Activated CD4-positive, alpha-beta T cell treated with anti-CD3 and anti-CD28 coated beads, Interleukin-2, amount 10 ng/mL, durations not matched to agents 7 days and 5 days (primary cell): ENCODE data around the gene LRRC55. TPM values are rescaled to one million over a fixed set of nuclear protein-coding genes. Genes with fewer than 3 reads are reported as not detected.

ENCODE experiments used
- CTCF ChIA-PET: fragments of 350-600 bp; sonication (Branson Sonifier 250); formaldehyde crosslinking; loops from one replicate; lab custom pipeline; 2021; ENCODE audit warnings: antibody characterized with exemption; lab: Charles Lee
- POLR2A ChIA-PET: fragments of 350-600 bp; sonication (Branson Sonifier 250); formaldehyde crosslinking; loops from one replicate; lab custom pipeline; 2021; ENCODE audit warnings: antibody characterized with exemption; lab: Charles Lee
- DNase-seq: peaks from one replicate; pipeline ENCODE4 v3.0.0-alpha.2; 2020
- H3K27ac Mint-ChIP-seq: one replicate; pipeline ENCODE4 v1.8.0; 2021; ENCODE audit warnings: mild to moderate bottlenecking, moderate library complexity, mixed read lengths
- H3K27me3 Mint-ChIP-seq: one replicate; pipeline ENCODE4 v1.8.0; 2021; ENCODE audit warnings: mixed read lengths
- H3K36me3 Mint-ChIP-seq: one replicate; pipeline ENCODE4 v1.8.0; 2021; ENCODE audit warnings: low read depth, mixed read lengths
- H3K4me1 Mint-ChIP-seq: one replicate; pipeline ENCODE4 v1.8.0; 2021; ENCODE audit warnings: mixed read lengths
- H3K4me3 Mint-ChIP-seq: one replicate; pipeline ENCODE4 v1.8.0; 2021; ENCODE audit warnings: mild to moderate bottlenecking, moderate library complexity, mixed read lengths
- H3K9me3 Mint-ChIP-seq: one replicate; pipeline ENCODE4 v1.8.0; 2021; ENCODE audit warnings: mixed read lengths
- total RNA-seq, 2 experiments: library from RNA; stranded (reverse); gene quantifications; one replicate each; pipeline ENCODE4 v1.2.3, GENCODE V29; 2021

LRRC55 gene
- total RNA-seq, 2 experiments from 2014 or later, result not detected

DNA sequence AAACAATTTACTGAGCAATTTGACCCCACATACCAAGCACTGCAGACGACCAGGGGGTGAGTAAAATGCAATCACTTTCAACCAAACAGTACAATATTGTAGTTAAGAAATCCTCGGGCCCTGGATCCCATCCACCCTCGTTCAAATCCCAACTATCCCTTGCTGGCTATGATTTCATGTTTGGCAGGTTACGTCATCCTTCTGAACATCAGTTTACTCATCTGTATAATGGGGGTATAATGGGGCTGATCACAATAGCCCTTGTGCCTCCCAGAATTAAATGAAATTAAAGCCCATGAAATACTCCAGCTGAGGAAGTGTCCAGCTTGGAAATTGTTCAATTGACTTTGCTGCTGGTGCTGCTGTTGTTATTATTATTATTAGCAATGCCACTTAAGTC is 34.7 kb downstream of the LRRC55 start:
- Mint-ChIP-seq H3K27ac (no peak overlapping the region), H3K36me3 (no peaks in the 10 kb centered on the region), H3K4me3 (no peak overlapping the region), H3K27me3 (peaks cover 4% of the 10 kb centered on the region), H3K9me3 (no peaks in the 10 kb centered on the region), H3K4me1 (no peaks in the 10 kb centered on the region)
- ChIA-PET POLR2A (no interaction called here), CTCF (no interaction called here)
- no peak for DNase-seq

DNA sequence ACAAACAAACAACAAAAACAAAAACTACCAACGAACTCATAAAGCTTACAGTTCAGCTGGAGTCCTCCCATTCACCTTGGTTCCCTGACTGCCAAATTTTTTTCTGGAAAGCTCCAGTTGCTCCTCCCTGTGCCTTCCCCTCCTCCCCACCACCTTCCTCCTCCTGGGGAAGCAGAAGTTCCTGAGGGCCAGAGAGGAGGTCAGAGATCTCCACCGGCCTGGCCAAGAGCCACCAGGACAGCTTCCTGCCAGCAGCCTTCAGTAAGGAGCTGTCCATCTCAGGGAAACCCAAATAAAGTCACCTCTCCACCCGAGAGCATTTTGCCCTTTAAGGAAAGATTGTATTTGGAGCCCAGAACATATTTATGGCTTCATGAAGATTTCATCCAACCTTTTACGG is 35.3 kb downstream of the LRRC55 start:
- H3K4me1 Mint-ChIP-seq, result no peaks in the 10 kb centered on the region
- ChIA-PET POLR2A (no interaction called here), CTCF (interaction anchor here (1.5 kb wide), 1 partner anchor 10 kb away, joined by 3 read pairs; no protein-coding TSS in a partner anchor)
- no peak overlapping the region for H3K27ac Mint-ChIP-seq
- peaks cover 4% of the 10 kb centered on the region for H3K27me3 Mint-ChIP-seq
- no peaks in the 10 kb centered on the region for H3K9me3 Mint-ChIP-seq
- H3K4me3 Mint-ChIP-seq, result no peak overlapping the region
- no peak for DNase-seq
- H3K36me3 Mint-ChIP-seq, result no peaks in the 10 kb centered on the region

DNA sequence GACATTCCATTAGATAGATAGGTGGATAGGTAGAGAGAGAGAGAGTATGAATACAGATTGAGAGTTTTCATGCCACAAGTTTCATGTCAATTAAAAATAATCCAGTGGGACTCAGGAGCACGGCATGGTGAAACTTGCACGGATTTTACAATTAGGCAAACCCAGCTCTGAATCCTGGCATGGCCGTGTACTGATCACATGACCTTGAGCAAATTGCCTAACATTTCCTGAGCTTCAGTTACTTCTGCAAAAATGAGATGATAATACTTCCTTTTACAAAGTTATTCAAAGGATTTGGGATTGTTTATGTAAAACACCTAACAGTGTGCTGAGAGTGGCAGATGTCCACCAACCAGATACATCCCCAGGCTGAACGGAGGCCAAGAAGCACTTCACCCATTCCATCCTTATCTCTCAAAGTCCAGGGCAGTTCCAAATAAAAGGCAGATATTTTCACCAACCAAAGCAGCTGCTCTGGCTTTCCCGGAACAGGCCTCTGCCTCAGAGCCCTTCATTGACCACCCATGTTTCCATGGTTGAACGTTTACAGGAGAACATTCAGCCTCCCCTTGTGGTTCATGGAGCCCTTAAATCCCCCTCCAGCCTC is 37.4 kb downstream of the LRRC55 start:
- DNase-seq, result no peak
- Mint-ChIP-seq H3K4me3 (no peak overlapping the region), H3K9me3 (no peaks in the 10 kb centered on the region), H3K36me3 (no peaks in the 10 kb centered on the region), H3K4me1 (no peaks in the 10 kb centered on the region), H3K27me3 (peaks cover 4% of the 10 kb centered on the region), H3K27ac (no peak overlapping the region)
- ChIA-PET CTCF (interaction anchor here (0.6 kb wide), 1 partner anchor 123 kb away, joined by 6 read pairs; no protein-coding TSS in a partner anchor), POLR2A (no interaction called here)

GRCh38 chr11:57222239-57222638 is 40.5 kb downstream of the LRRC55 start:
- POLR2A ChIA-PET, result no interaction called here

DNA sequence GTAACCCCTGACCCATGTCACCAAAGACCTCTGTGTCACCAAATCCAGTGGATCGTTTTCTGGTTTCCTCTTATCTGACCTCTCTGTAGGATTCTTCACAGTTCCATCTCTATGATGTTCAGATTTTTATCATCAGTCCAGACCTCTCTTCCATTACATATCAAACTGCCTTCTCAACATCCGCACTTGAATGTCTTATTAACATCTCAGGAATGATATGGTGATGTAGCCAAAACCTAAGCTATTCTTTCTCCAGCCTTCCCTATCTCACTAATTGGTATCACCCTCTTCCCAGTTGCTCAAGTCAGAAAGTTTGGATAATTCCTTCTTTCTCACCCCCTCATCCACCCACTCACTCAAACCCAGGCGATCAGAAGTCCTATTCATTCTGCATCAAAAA is 41.8 kb downstream of the LRRC55 start:
- ChIA-PET POLR2A (no interaction called here), CTCF (interaction anchor here (0.6 kb wide), 1 partner anchor 26 kb away, joined by 3 read pairs; no protein-coding TSS in a partner anchor)
- no peaks in the 10 kb centered on the region for H3K36me3 Mint-ChIP-seq
- DNase-seq, result no peak
- peaks cover under 1% of the 10 kb centered on the region for H3K27me3 Mint-ChIP-seq
- no peaks in the 10 kb centered on the region for H3K9me3 Mint-ChIP-seq
- H3K4me1 Mint-ChIP-seq, result no peaks in the 10 kb centered on the region
- H3K4me3 Mint-ChIP-seq, result no peak overlapping the region
- no peak overlapping the region for H3K27ac Mint-ChIP-seq

More at GRCh38 chr11:57222239-57222638, 40.5 kb downstream of the LRRC55 start:
- H3K4me1 Mint-ChIP-seq, result no peaks in the 10 kb centered on the region
- no peak overlapping the region for H3K4me3 Mint-ChIP-seq
- H3K9me3 Mint-ChIP-seq, result no peaks in the 10 kb centered on the region
- H3K27me3 Mint-ChIP-seq, result peaks cover 4% of the 10 kb centered on the region
- no peaks in the 10 kb centered on the region for H3K36me3 Mint-ChIP-seq
- H3K27ac Mint-ChIP-seq, result no peak overlapping the region
- DNase-seq, result no peak
- CTCF ChIA-PET, result no interaction called here

GRCh38 chr11:57224128-57224527 is 42.4 kb downstream of the LRRC55 start:
- no peaks in the 10 kb centered on the region for H3K9me3 Mint-ChIP-seq
- POLR2A ChIA-PET, result no interaction called here
- CTCF ChIA-PET, result no interaction called here
- no peak overlapping the region for H3K27ac Mint-ChIP-seq
- H3K27me3 Mint-ChIP-seq, result peaks cover 2% of the 10 kb centered on the region
- H3K4me1 Mint-ChIP-seq, result no peaks in the 10 kb centered on the region
- DNase-seq, result no peak
- H3K36me3 Mint-ChIP-seq, result no peaks in the 10 kb centered on the region
- no peak overlapping the region for H3K4me3 Mint-ChIP-seq

- no peaks in the 10 kb centered on the region for H3K4me1 Mint-ChIP-seq
- CTCF ChIA-PET, result no interaction called here
- no peaks in the 10 kb centered on the region for H3K36me3 Mint-ChIP-seq
- H3K27ac Mint-ChIP-seq, result no peak overlapping the region
- H3K4me3 Mint-ChIP-seq, result no peak overlapping the region
- peaks cover 4% of the 10 kb centered on the region for H3K27me3 Mint-ChIP-seq
- DNase-seq, result no peak
- POLR2A ChIA-PET, result no interaction called here
- H3K9me3 Mint-ChIP-seq, result no peaks in the 10 kb centered on the region
Measured at GRCh38 chr11:57224537-57224936, 42.8 kb downstream of the LRRC55 start.

GRCh38 chr11:57228600-57228999 is 46.8 kb downstream of the LRRC55 start:
- ChIA-PET POLR2A (no interaction called here), CTCF (no interaction called here)
- Mint-ChIP-seq H3K4me3 (no peak overlapping the region), H3K36me3 (no peaks in the 10 kb centered on the region), H3K9me3 (no peaks in the 10 kb centered on the region), H3K4me1 (no peaks in the 10 kb centered on the region), H3K27ac (no peak overlapping the region), H3K27me3 (peaks cover 39% of the 10 kb centered on the region)
- no peak for DNase-seq

DNA sequence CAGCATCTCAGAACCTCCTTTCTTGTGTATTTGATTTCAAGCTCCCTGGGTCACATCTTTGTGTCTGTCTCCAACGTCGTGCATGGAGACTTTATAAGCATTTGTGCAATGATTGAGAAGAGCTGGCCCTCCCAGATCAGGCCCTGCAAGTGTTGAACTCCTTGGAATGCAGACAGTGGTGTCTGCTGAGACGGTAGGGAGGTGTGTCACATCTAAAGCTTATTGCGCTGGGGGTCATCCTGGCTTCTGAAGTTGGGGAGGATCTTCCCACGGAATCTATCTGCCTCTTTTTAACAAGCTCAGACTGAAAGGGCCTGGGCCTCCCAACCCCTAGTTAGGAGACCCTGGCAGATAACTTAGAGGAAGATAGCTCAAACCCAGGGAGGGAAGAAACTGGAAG is 48.6 kb downstream of the LRRC55 start:
- H3K27ac Mint-ChIP-seq, result no peak overlapping the region
- ChIA-PET POLR2A (no interaction called here), CTCF (no interaction called here)
- no peaks in the 10 kb centered on the region for H3K4me1 Mint-ChIP-seq
- DNase-seq, result no peak
- no peaks in the 10 kb centered on the region for H3K9me3 Mint-ChIP-seq
- H3K4me3 Mint-ChIP-seq, result no peak overlapping the region
- H3K36me3 Mint-ChIP-seq, result no peaks in the 10 kb centered on the region
- H3K27me3 Mint-ChIP-seq, result peaks cover 50% of the 10 kb centered on the region

- Mint-ChIP-seq H3K4me1 (no peaks in the 10 kb centered on the region), H3K27ac (no peak overlapping the region), H3K9me3 (no peaks in the 10 kb centered on the region), H3K27me3 (peaks cover 56% of the 10 kb centered on the region), H3K4me3 (no peak overlapping the region), H3K36me3 (no peaks in the 10 kb centered on the region)
- ChIA-PET POLR2A (no interaction called here), CTCF (no interaction called here)
- DNase-seq, result no peak
Measured at GRCh38 chr11:57230791-57231538, 49.2 kb downstream of the LRRC55 start.

DNA sequence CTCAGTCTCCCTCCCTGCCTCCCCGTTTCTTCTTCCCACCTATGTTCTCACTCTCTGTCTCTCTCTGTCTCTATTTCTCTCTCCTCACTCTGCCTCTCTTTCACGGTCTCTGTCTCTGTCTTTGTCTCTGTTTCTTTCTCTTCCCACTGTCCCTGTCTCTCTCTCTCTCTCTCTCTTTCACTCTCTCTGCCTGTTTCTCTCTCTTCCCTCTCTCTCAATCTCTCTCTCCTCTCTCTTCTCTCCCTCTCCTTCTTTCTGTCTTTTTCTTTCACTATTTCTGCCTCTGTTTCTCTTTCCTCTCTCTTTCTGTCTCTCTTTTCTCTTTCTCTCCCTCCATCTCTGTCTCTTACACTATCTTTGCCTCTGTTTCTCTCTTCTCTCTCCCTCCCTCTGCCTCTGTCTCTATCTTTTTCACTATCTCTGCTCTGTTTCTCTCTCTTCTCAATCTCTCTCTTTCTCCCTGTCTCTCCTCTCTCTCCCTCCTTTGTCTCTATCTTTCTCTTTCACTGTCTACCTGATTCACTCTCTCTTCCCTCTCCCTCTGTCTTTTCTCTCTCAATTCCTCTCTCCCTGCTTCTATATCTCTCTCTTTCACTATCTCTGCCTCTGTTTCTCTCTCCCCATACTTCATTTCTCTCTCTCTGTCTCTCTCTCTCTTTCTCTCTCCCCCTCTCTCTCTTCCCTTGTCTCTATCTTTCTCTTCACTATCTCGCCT is 49.9 kb downstream of the LRRC55 start:
- ChIA-PET CTCF (no interaction called here), POLR2A (no interaction called here)
- no peak overlapping the region for H3K4me3 Mint-ChIP-seq
- peaks cover 60% of the 10 kb centered on the region for H3K27me3 Mint-ChIP-seq
- no peaks in the 10 kb centered on the region for H3K36me3 Mint-ChIP-seq
- H3K4me1 Mint-ChIP-seq, result no peaks in the 10 kb centered on the region
- no peak overlapping the region for H3K27ac Mint-ChIP-seq
- no peaks in the 10 kb centered on the region for H3K9me3 Mint-ChIP-seq
- DNase-seq, result no peak

DNA sequence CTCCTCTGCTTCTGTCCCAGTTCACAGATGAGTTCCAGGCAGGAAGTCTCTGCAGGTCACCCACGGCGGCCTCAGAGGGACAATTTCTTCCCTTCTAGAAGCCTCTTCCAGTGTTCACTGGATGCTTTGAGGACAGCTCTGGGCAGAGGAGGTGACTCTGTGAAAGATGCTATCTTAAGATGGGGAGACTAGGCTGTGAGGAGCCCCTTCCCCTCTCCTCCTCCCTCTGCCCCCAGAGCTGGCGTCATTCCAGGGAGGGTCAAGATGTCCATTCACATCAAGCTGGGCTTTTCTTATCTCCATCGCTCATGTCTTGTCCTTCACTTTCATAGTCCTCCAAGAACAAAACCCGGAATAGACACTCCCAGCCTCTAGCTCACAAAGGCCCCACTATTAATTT is 51.9 kb downstream of the LRRC55 start:
- ChIA-PET CTCF (interaction anchor here (0.5 kb wide), 1 partner anchor 574 kb away, joined by 3 read pairs; no protein-coding TSS in a partner anchor), POLR2A (no interaction called here)
- H3K4me3 Mint-ChIP-seq, result no peak overlapping the region
- peaks cover 69% of the 10 kb centered on the region for H3K27me3 Mint-ChIP-seq
- no peak overlapping the region for H3K27ac Mint-ChIP-seq
- DNase-seq, result no peak
- peaks cover 4% of the 10 kb centered on the region for H3K4me1 Mint-ChIP-seq
- no peaks in the 10 kb centered on the region for H3K36me3 Mint-ChIP-seq
- H3K9me3 Mint-ChIP-seq, result no peaks in the 10 kb centered on the region
